ENCODE measurements around the gene S100A5. TPM values are rescaled to one million over a fixed set of nuclear protein-coding genes. Genes with fewer than 3 reads are reported as not detected.

S100A5 gene
- total RNA-seq, 2 experiments from 2014 or later: not detected

- no peak for DNase-seq (ENCODE audit: low spot score)
- BruUV-seq (replicated peaks): no TSS peak
- H3K4me1 ChIP-seq (ENCODE audit: insufficient read depth, low read length, poor library complexity, severe bottlenecking): no peaks in the 10 kb centered on the region
- no peak overlapping the region for H3K27ac ChIP-seq (ENCODE audit: low read depth, low read length, poor library complexity, severe bottlenecking)
- intact Hi-C loops (cut with micrococcal nuclease; ENCODE audit: unreplicated experiment): no loop called here
- POLR2A ChIA-PET: interaction anchor here (0.6 kb wide), 1 partner anchor 96 kb away, joined by 4 read pairs; no protein-coding TSS in a partner anchor
- no peaks in the 10 kb centered on the region for H3K36me3 ChIP-seq (ENCODE audit: insufficient read depth, low read length)
- no peak overlapping the region for H2AFZ ChIP-seq (ENCODE audit: low read length)
- no peak overlapping the region for H3K4me2 ChIP-seq (ENCODE audit: low read length)
- CTCF ChIA-PET (ENCODE audit: unreplicated experiment): no interaction called here
- no peak overlapping the region for H3K4me3 ChIP-seq (ENCODE audit: low read depth, low read length, poor library complexity, severe bottlenecking)
- no peak for TF ChIP-seq CTCF (conservative IDR thresholded peaks at IDR 0.05; ENCODE audit: low read length)
- no peak for TF ChIP-seq EZH2phosphoT487 (IDR thresholded peaks at IDR 0.05; ENCODE audit: borderline replicate concordance, low read depth, low read length)
- H3K9me2 ChIP-seq (ENCODE audit: insufficient read depth, low read length): no peaks in the 10 kb centered on the region
- H3K9me3 ChIP-seq (ENCODE audit: low read length): no peaks in the 10 kb centered on the region
- H4K20me1 ChIP-seq (ENCODE audit: insufficient read depth, low read length): no peaks in the 10 kb centered on the region
- no peaks in the 10 kb centered on the region for H3K79me2 ChIP-seq (ENCODE audit: insufficient read depth, low read depth, low read length)
These were observed 13.1 kb downstream of the S100A5 start for GRCh38 chr1:153527683-153528040.

DNA sequence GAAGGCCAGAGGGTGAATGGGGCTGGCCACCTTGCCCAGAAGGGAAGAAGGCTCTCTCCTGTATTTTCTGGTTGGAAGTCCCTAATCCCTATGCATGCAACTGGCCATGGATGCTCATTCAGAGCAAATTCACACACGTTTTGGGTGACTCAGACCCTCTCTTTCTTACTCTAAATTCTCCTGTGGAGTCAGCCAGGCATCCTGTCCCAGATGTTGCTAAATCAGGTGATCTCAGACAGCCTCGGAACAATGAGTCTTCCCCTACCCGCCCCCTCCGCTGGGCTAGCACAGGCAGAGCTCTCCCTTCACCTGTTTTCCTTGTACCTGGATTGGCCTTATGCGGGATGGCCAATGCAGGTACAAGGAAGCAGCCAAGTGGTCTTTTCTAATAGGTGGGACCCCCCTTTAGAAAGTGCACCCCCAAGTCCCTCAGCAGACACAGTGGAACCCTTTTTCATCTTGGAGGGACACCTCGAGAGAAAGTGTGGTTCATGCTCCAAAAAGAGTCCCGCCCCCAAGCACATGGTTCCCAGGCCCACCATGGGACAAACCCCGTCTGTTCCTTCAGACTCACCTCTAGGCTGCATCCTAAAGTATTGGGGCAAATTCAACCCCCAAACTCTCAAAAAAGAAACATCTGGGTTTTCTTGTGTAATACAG is 13.6 kb downstream of the S100A5 start:
- POLR2A ChIA-PET: interaction anchor here (0.6 kb wide), 1 partner anchor 96 kb away, joined by 4 read pairs; no protein-coding TSS in a partner anchor
- H3K4me2 ChIP-seq (ENCODE audit: low read length): no peak overlapping the region
- no peak for TF ChIP-seq CTCF (conservative IDR thresholded peaks at IDR 0.05; ENCODE audit: low read length)

DNA sequence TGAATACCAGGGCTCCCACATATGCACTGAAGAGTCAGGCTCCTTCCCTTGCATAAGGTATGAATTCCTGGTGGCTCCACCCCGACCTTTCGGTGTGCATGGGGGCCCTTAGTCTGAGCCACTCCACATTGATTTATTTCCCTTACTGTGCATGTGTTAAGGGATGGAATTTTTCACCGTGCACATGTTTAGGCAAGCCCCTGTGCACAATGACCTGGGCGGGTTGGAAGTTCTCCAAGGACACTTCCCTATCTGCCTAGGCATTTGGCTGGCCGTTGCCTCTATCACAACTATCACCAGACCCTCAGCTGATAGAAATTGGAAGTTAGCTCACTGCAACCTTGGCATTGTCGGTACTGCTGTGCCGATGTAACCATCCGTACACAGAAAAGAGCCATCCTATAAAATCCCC is 14.6 kb downstream of the S100A5 start:
- no peaks in the 10 kb centered on the region for H3K4me1 ChIP-seq (ENCODE audit: insufficient read depth, low read length, poor library complexity, severe bottlenecking)
- intact Hi-C loops (cut with micrococcal nuclease; ENCODE audit: unreplicated experiment): no loop called here
- H3K4me3 ChIP-seq (ENCODE audit: low read depth, low read length, poor library complexity, severe bottlenecking): no peak overlapping the region
- no peak for TF ChIP-seq CTCF (conservative IDR thresholded peaks at IDR 0.05; ENCODE audit: low read length)
- TF ChIP-seq EZH2phosphoT487 (IDR thresholded peaks at IDR 0.05; ENCODE audit: borderline replicate concordance, low read depth, low read length): no peak
- H2AFZ ChIP-seq (ENCODE audit: low read length): no peak overlapping the region
- no peaks in the 10 kb centered on the region for H4K20me1 ChIP-seq (ENCODE audit: insufficient read depth, low read length)
- ChIA-PET CTCF (ENCODE audit: unreplicated experiment) (no interaction called here), POLR2A (no interaction called here)
- BruUV-seq (replicated peaks): no TSS peak
- no peak overlapping the region for H3K27ac ChIP-seq (ENCODE audit: low read depth, low read length, poor library complexity, severe bottlenecking)
- H3K9me3 ChIP-seq (ENCODE audit: low read length): no peaks in the 10 kb centered on the region
- H3K79me2 ChIP-seq (ENCODE audit: insufficient read depth, low read depth, low read length): no peaks in the 10 kb centered on the region
- DNase-seq (ENCODE audit: low spot score): no peak
- no peaks in the 10 kb centered on the region for H3K9me2 ChIP-seq (ENCODE audit: insufficient read depth, low read length)
- no peak overlapping the region for H3K4me2 ChIP-seq (ENCODE audit: low read length)
- H3K36me3 ChIP-seq (ENCODE audit: insufficient read depth, low read length): no peaks in the 10 kb centered on the region

More for the DNA sequence above, 13.6 kb downstream of the S100A5 start:
- no peaks in the 10 kb centered on the region for H3K9me2 ChIP-seq (ENCODE audit: insufficient read depth, low read length)
- CTCF ChIA-PET (ENCODE audit: unreplicated experiment): no interaction called here
- H3K27ac ChIP-seq (ENCODE audit: low read depth, low read length, poor library complexity, severe bottlenecking): no peak overlapping the region
- no peak overlapping the region for H3K4me3 ChIP-seq (ENCODE audit: low read depth, low read length, poor library complexity, severe bottlenecking)
- DNase-seq (ENCODE audit: low spot score): no peak
- BruUV-seq (replicated peaks): no TSS peak
- no peaks in the 10 kb centered on the region for H3K9me3 ChIP-seq (ENCODE audit: low read length)
- no peaks in the 10 kb centered on the region for H4K20me1 ChIP-seq (ENCODE audit: insufficient read depth, low read length)
- no peaks in the 10 kb centered on the region for H3K36me3 ChIP-seq (ENCODE audit: insufficient read depth, low read length)
- no peak overlapping the region for H2AFZ ChIP-seq (ENCODE audit: low read length)
- no peaks in the 10 kb centered on the region for H3K4me1 ChIP-seq (ENCODE audit: insufficient read depth, low read length, poor library complexity, severe bottlenecking)
- H3K79me2 ChIP-seq (ENCODE audit: insufficient read depth, low read depth, low read length): no peaks in the 10 kb centered on the region
- intact Hi-C loops (cut with micrococcal nuclease; ENCODE audit: unreplicated experiment): no loop called here
